Heart right ventricle (tissue), 16 donors: Measurements from ENCODE around the gene LCAT. TPM values are rescaled to one million over a fixed set of nuclear protein-coding genes. Genes with fewer than 3 reads are reported as not detected.
A peak's percentile ranks its signal among the peaks of the same experiment; 100 is the strongest.

Source experiments
- ATAC-seq, 8 donors: fragments of 200-7000 bp; cut with Tn5 transposase; one replicate each; pipeline ENCODE4 v1.9.1; 2020; ENCODE audit warnings: mild to moderate bottlenecking in 8 of 8, moderate library complexity in 8 of 8, moderate number of reproducible peaks in 1 of 8
- DNase-seq, 2 donors: peaks; one replicate each; pipeline ENCODE4 v3.0.0-alpha.2; 2020
- H3K27ac ChIP-seq, 10 donors: fragments of 200-600 bp; sonication (generic) in 2 of 10; one replicate each; pipeline versions ENCODE4 v1.5.0 to v1.8.0; 2020 to 2022; ENCODE audit warnings: mild to moderate bottlenecking in 3 of 10
- H3K27me3 ChIP-seq, 7 donors: fragments of 200-600 bp; one replicate each; pipeline ENCODE4 v1.8.0; 2021 to 2022; ENCODE audit warnings: mild to moderate bottlenecking in 2 of 7
- H3K36me3 ChIP-seq, 9 donors: fragments of 200-600 bp; sonication (generic) in 1 of 9; one replicate each; pipeline versions ENCODE4 v1.5.0 to v1.8.0; 2020 to 2022; ENCODE audit warnings: mild to moderate bottlenecking in 2 of 9
- H3K4me1 ChIP-seq, 9 donors: fragments of 200-600 bp; sonication (generic) in 1 of 9; one replicate each; pipeline versions ENCODE4 v1.5.0 to v1.8.0; 2020 to 2022; ENCODE audit warnings: mild to moderate bottlenecking in 4 of 9
- H3K4me3 ChIP-seq, 10 donors: fragments of 200-600 bp; sonication (generic) in 2 of 10; one replicate each; pipeline versions ENCODE4 v1.5.0 to v1.8.0; 2020 to 2022; ENCODE audit warnings: mild to moderate bottlenecking in 7 of 10, moderate library complexity in 2 of 10
- H3K9me3 ChIP-seq, 11 donors: fragments of 200-600 bp in 10 of 11; sonication (generic) in 2 of 11; one replicate each; pipeline versions ENCODE4 v1.5.0 to v1.8.0; 2013 to 2022; ENCODE audit warnings: mild to moderate bottlenecking in 2 of 11, control low read depth in 1 of 11, moderate library complexity in 1 of 11
- CTCF ChIP-seq, 9 donors: fragments of 200-600 bp; sonication (generic) in 2 of 9; IDR thresholded peaks; one replicate each; pipeline versions ENCODE4 v1.5.0 to v1.8.0; 2021 to 2022; ENCODE audit warnings: antibody characterized with exemption in 9 of 9, mild to moderate bottlenecking in 5 of 9, moderate library complexity in 1 of 9
- WGBS, 2 donors: extraction: QIAGEN DNeasy Blood & Tissue Kit; methylation state at CpG; one replicate each; pipeline ENCODE4 v1.1.7; 2013; ENCODE audit warnings: inconsistent platforms in 1 of 2; 5-methylcytosine and 5-hydroxymethylcytosine counted together
- intact Hi-C, 10 donors: fragments of 100-400 bp; cut with DNase I; formaldehyde crosslinking; loops; one replicate each; pipeline versions ENCODE4 v1.11.1 to v1.14.2; 2022
- polyA plus RNA-seq, 2 donors: library from polyadenylated mRNA; stranded (reverse); fragments of 200-250 nt; gene quantifications; one replicate each; pipeline ENCODE4 v1.2.3, GENCODE V29; 2013
- total RNA-seq, 10 donors: library from RNA; stranded (reverse); fragmentation: NEBNext Ultra II Directional in 3 of 10; extraction: Animal tissue kit (Norgen Biotek cat#: 25700) in 3 of 10; gene quantifications; one replicate each; pipeline versions ENCODE4 v1.2.1 to v1.2.4, GENCODE V29; 2021 to 2023
- donor health status: Arrhythmogenic right ventricular cardiomyopathy.
- donor health status: ischemic (EF 13 %, LVEDD 7.1; RV severe dilation, severe dysfunction).
- donor health status: healthy with polysubstance abuse.
- donor health status: DM: no; HTN: yes; CAD: no.
- donor health status: DM: no; HTN: no; CAD: no.
- donor health status: ischemic (EF 25% LVEDD 6.9; RV normal size, moderate dysfunction).
- donor health status: ischemic (EF 25% LVEDD 5.7; RV mildly dilated, moderate dysfunction).
- donor health status: healthy.
- donor health status: DM: yes; HTN: yes; CAD: no.
- donor health status: Ischemic cardiomyopathy.
- donor health status: ischemic (EF 35%, LVEDD 5.7; RV mildly dilated, moderate dysfunction).
- donor health status: nonischemic (EF 11% LVEDD 7.7; RV severe dilation, severe dysfunction).
- donor health status: DM: yes; HTN: yes; CAD: no.
- donor health status: PGD.
- donor health status: ischemic (EF 29% LVEDD 5.4; RV normal size, mild dysfunction).
- donor health status: nonischemic (EF 23%, LVEDD 6.1; RV moderate dilation, normal function).

Gene LCAT
- total and polyA plus RNA-seq, 12 donors, result 14.4 to 96.5 (median 20.6) TPM

- no peak for TF ChIP-seq CTCF (IDR thresholded peaks at IDR 0.05)
- no peak overlapping the region for H3K4me3 ChIP-seq
- ATAC-seq (peak in 3 of 8 donors; percentile 6 to 43 (median 35)), DNase-seq (no peak)
- 40 to 60% methylated on average over 10 of the region's 10 CpGs for WGBS, 2 donors
- intact Hi-C loops, result loop anchor here in 4 of 10 donors (5.0 to 10.0 kb wide), 3 partner anchors 96 to 251 kb away; no protein-coding TSS in a partner anchor
- peak overlapping the region in 1 of 10 donors; percentile 16 for H3K27ac ChIP-seq
- no peaks in the 10 kb centered on the region for H3K27me3 ChIP-seq
- H3K4me1 ChIP-seq, result peaks cover 5 to 88% (median 63%) of the 10 kb centered on the region in 9 donors
- H3K9me3 ChIP-seq, result no peaks in the 10 kb centered on the region
- H3K36me3 ChIP-seq, result peaks cover 0 to 45% (median 5%) of the 10 kb centered on the region in 9 donors
Observed at GRCh38 chr16:67923414-67924116, 20.4 kb downstream of the LCAT start.

GRCh38 chr16:67922740-67923139 is 21.2 kb downstream of the LCAT start:
- Histone ChIP-seq H3K9me3 (no peaks in the 10 kb centered on the region), H3K36me3 (peaks cover 0 to 43% (median 4%) of the 10 kb centered on the region in 9 donors), H3K27me3 (no peaks in the 10 kb centered on the region), H3K4me3 (no peak overlapping the region), H3K4me1 (peaks cover 8 to 92% (median 69%) of the 10 kb centered on the region in 9 donors), H3K27ac (peak overlapping the region in 2 of 10 donors; percentile 4 to 19)
- no peak for DNase-seq
- ATAC-seq, result no peak
- no peak for TF ChIP-seq CTCF (IDR thresholded peaks at IDR 0.05)
- WGBS, 2 donors, result 77 to 79% methylated on average over 8 of the region's 8 CpGs
- intact Hi-C loops, result loop anchor here in 4 of 10 donors (5.0 to 10.0 kb wide), 3 partner anchors 95 to 250 kb away; no protein-coding TSS in a partner anchor

GRCh38 chr16:67922221-67922620 is 21.7 kb downstream of the LCAT start:
- intact Hi-C loops, result loop anchor here in 4 of 10 donors (5.0 to 10.0 kb wide), 3 partner anchors 95 to 250 kb away; no protein-coding TSS in a partner anchor

More at GRCh38 chr16:67922221-67922620, 21.7 kb downstream of the LCAT start:
- DNase-seq (no peak), ATAC-seq (no peak)
- Histone ChIP-seq H3K36me3 (peaks cover 0 to 38% (median 0%) of the 10 kb centered on the region in 9 donors), H3K27me3 (no peaks in the 10 kb centered on the region), H3K27ac (peak overlapping the region in 4 of 10 donors; percentile 17 to 39 (median 20)), H3K4me3 (no peak overlapping the region), H3K4me1 (peaks cover 13 to 97% (median 74%) of the 10 kb centered on the region in 9 donors), H3K9me3 (no peaks in the 10 kb centered on the region)
- WGBS, 2 donors, result 68 to 69% methylated on average over 5 of the region's 5 CpGs
- TF ChIP-seq CTCF (IDR thresholded peaks at IDR 0.05), result no peak
